HG03280 (cell line): ENCODE results near the gene PBX4.
"Not testable (repeated sequence)": the region's sequence is repeated elsewhere in the genome, so short reads cannot be mapped to it uniquely, and the experiment has no call there.

ENCODE experiments used
- ATAC-seq: cut with Tn5 transposase; IDR thresholded peaks from one replicate; pipeline ENCODE4 v1.9.1; 2021; ENCODE audit warnings: mild to moderate bottlenecking, moderate library complexity; ENCODE audit not compliant: unreplicated experiment

The PBX4 gene

GRCh38 chr19:19618219-19619051 lies at the start of gene PBX4:
Gene PBX4, minus strand, starts transcription at chr19:19618687. Its CDS starts 58 bp downstream, at chr19:19618629.
- ATAC-seq: peak; percentile 95

GRCh38 chr19:19665420-19665948 lies 47.0 kb upstream of the PBX4 start:
- ATAC-seq: not testable (repeated sequence)

GRCh38 chr19:19663256-19664120 lies 45.0 kb upstream of the PBX4 start, which contains the start of gene ATP13A1:
Gene ATP13A1, minus strand, starts transcription at chr19:19663676. Its CDS starts 10 bp downstream, at chr19:19663666.
- ATAC-seq: peak; percentile 70

- no peak for ATAC-seq
These were observed 44.4 kb upstream of the PBX4 start for GRCh38 chr19:19662871-19663255.

GRCh38 chr19:19662344-19662743 lies 43.9 kb upstream of the PBX4 start:
- no peak for ATAC-seq

- peak; percentile 42 for ATAC-seq
These were observed 43.3 kb upstream of the PBX4 start for GRCh38 chr19:19661675-19662251.

GRCh38 chr19:19661141-19661674 lies 42.7 kb upstream of the PBX4 start:
- no peak for ATAC-seq

GRCh38 chr19:19659646-19660245 lies 41.3 kb upstream of the PBX4 start:
- no peak for ATAC-seq

- no peak for ATAC-seq
These were observed 38.9 kb upstream of the PBX4 start for GRCh38 chr19:19657397-19657783.

GRCh38 chr19:19656451-19657396 lies 38.2 kb upstream of the PBX4 start:
- ATAC-seq: no peak

GRCh38 chr19:19655641-19656343 lies 37.3 kb upstream of the PBX4 start:
- ATAC-seq: no peak

- ATAC-seq: no peak
These were observed 36.6 kb upstream of the PBX4 start for GRCh38 chr19:19655051-19655594.

GRCh38 chr19:19654441-19654840 lies 36.0 kb upstream of the PBX4 start:
- ATAC-seq: no peak

GRCh38 chr19:19653597-19654147 lies 35.2 kb upstream of the PBX4 start:
- no peak for ATAC-seq

GRCh38 chr19:19652482-19653295 lies 34.2 kb upstream of the PBX4 start:
- no peak for ATAC-seq

- ATAC-seq: no peak
These were observed 32.6 kb upstream of the PBX4 start for GRCh38 chr19:19651076-19651475.

- no peak for ATAC-seq
These were observed 31.8 kb upstream of the PBX4 start for GRCh38 chr19:19650331-19650730.
